ENCODE data around the gene MEGF10.

Gene MEGF10

DNA sequence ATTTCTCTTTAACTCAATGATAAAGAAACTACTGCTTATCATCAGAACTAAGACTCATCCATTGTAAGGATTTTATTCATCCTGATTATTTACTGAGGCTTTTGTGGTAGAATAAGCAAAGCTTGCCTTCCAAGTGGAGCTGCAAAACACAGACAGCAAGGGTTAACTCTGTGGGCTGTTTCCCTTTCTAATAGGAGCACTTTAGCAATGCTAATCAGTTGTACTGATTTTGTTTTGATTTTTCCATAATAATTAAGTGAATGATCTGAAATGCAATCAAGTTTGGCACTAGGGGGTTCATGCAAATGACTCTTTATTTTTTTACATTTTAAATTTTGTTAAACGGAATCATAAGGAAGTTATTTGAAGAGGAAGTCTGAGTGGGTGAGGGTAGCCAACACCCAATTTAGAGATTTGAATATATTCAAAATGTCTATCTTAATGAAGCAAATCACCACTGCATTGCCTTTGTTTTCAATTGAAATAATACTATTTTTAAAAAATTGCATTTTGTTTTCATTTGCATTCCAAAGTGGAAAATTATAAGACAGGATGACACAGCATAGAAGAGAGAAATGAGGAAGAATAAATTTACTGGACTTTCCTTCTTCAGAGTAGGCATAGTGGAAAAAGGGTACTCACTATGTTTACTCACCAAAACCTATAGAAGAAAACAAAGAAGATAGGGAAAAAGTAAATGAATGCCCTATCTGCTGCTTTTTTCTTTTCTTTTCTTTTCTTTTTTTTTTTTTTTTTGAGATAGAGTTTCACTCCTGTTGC, 36.6 kb downstream of the MEGF10 start:
- DNase-seq (ENCODE audit: low spot score): no peak

DNA sequence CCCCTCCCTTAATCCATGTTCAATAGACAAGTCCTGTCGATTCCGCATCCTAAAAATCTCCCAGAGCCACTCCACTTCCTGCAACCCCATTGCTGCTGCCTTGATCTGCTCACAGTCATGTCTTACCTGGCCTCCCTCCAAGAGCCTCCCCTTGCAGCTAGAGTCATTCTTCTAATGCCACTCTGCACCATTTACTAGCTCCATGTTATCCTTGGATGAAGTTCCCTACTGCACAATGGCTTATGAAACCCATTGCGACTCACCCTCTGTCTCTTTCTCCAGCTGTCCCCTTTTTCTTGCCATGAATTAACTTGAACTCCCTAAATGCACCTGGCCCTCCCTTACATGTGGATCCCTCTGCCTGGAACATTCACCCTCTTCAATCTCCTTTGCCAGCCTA, 39.5 kb downstream of the MEGF10 start:
- no peak for DNase-seq (ENCODE audit: low spot score)

DNA sequence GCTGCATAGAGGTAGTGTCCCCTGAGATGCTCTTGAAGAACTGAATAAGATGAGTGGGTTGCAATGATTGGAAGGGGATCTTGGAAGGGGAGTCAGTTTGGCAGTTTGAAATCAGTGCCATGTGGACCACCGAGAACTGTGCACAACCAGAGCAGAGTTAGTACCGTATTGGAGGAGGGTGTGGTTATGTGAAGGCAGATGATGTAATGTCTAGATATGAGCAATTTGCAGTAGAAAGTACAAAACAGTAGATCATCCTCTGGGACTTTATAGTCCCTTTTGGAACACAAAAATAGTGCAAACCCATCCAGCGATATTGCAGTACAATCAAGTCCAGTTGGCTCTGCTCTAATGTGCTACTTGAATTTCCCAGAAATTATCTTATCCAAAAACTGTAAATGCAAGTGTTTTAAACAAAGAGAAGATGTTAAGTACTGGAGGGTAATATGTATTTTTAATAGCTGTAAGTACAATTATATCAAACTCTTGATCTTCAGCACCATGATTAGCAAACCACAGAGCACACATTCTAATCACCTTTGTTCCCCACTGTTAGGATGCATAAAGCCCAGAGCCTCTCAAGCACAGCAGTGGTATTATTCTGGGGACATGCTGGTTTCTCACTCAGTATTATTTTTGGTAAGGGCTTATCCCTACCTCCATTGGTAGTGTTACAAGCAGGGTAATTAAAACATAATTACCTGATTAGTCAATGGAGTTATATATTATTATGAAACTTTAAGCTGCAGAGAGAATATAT, 41.5 kb downstream of the MEGF10 start:
- DNase-seq (ENCODE audit: low spot score): no peak

DNA sequence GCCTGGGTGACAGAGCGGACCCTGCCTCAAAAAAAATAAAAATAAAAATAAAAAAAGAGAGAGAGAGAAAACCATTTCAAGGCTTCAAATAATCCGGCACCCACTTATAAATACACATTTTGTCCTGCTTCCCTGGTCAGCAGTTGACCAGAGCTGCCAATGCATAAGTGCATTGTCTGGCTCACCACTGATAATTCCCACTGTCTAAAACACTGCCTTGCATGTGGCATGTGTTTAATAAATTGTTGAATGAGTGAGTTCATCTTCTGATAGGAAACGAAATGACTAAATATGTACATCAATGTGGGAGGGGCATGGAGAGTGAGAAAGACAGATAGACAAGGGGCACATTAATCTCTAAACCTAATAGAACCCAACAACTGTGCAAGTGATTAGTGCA, 42.9 kb downstream of the MEGF10 start:
- DNase-seq (ENCODE audit: low spot score): no peak

DNA sequence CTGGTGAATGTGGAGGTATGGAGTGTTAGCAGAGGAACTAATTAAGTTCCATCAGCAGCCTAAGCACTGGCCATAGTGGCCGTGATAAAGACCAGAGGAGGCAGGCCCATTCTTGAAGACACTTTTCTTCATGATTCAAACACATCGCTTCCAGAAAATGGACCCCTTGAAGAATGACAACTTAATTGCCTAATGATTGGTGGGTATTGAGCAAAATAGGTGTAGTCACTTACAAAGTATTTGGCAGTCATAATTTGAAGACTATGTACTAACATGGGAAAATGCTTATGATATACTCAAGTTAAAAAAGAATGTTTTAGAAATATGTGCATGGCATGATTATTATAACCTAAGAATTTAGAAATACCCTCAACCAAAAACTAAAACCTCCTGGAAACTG, 44.8 kb downstream of the MEGF10 start:
- DNase-seq (ENCODE audit: low spot score): no peak

DNA sequence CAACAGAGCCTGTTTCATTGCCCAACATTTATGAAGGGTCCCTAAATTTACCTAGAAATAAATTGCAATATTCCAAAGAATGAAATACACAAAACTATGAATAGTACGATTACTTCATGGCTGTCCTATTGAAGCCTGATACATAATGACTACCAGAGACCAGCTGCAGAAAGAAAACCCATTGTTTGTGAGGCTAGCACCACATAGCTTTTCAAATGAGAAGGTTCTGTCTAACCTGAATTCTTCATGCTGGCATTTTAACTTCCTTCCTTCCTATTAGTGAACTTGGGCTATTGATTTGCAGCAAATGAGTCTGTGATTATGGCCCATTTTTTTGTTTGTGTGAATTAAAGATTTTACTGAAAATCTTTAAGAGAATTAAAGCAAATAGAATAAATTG, 47.3 kb downstream of the MEGF10 start:
- DNase-seq (ENCODE audit: low spot score): peak; percentile 61

DNA sequence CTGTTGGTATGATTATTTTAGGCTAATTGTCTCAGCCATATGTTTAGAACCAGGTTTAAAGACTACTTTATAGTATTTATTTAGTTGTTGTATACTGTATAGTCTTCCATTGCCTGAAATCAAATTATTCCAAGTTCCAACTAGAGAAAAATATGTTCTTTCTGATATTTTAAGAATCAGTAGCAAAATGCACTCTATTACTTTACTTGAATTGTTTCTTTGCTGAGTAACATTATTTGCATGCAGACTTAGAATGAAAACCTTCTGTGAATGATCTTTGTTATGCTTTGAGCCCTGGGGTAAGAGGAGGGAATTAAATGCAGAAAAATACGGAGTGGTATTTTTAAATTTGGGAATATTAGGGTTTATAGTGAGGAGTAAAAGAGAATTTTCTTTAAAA, 47.9 kb downstream of the MEGF10 start:
- DNase-seq (ENCODE audit: low spot score): no peak

DNA sequence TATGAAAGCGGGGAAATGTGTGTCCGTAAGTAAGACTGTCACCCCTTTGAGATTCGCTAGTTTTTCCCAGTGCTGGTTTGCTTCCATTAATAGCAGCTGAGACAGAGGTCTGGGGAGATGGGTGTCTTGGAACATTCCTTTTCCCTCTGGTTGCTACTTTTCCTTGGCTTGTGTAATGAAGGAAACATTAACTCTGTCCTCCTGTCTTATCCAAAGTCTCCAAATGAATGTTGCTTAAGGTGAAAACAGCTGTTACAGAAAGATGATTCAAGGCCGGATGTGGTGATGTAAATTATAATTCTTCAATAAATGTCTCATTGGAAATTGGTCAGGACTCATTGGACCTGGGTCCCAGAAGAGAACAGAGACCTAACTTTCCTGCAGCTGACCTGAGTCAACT, 50.0 kb downstream of the MEGF10 start:
- DNase-seq (ENCODE audit: low spot score): no peak

DNA sequence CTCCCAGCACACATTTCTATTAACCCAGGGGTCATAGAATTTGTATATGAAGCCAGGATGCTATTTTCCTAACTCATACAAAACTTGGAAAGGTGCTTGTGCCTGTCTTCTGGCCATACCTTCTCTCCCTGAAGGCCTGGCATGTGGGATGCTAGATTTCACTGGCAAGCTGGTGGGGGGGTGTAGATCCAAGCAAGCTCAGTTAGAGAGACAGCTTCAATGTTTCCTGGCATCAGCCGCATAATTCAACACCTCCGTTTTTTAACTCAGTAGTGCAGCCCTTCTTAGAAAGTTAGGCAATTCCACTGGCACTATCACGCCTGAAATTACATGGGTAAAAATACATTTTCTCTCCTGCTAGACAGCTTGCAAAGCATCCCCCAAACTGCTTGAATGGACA, 51.8 kb downstream of the MEGF10 start:
- DNase-seq (ENCODE audit: low spot score): peak; percentile 42

DNA sequence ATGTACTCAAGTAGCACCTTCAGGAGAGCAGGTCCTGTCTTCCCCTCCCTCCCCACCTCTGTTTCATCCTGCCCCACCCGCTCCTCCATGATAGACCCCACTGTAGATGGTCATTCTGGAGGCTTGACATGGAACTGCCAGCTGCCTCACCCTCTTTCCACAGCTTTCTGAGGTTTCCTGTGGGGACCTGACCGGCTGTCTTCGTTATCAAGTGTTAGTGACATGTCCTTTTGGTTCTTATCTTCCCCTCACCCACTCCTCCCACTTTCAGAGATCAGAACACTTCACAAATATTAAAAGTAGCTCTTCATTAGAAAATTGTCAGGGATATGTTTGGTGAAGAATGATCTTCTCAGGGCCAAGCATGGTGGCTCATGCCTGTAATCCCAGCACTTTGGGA, 52.7 kb downstream of the MEGF10 start:
- no peak for DNase-seq (ENCODE audit: low spot score)

DNA sequence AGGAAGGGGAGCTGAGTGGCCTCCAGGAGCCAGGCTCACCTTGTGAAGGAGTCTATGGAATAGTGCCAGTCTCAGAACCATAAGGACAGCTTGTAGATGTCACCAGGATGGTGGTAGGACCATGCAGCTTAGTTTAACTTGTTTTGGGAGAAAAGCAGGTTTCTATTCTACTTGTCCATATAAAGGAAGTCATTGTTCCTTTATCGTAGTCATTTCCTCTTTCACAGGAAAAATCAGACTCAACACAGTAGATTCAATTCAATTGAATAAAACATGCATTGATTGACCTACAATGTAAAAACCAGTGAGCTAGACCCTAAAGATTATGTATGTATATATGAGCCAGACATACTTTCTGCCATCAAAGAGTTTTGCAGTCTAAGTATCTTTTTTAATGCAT, 53.3 kb downstream of the MEGF10 start:
- DNase-seq (ENCODE audit: low spot score): no peak

DNA sequence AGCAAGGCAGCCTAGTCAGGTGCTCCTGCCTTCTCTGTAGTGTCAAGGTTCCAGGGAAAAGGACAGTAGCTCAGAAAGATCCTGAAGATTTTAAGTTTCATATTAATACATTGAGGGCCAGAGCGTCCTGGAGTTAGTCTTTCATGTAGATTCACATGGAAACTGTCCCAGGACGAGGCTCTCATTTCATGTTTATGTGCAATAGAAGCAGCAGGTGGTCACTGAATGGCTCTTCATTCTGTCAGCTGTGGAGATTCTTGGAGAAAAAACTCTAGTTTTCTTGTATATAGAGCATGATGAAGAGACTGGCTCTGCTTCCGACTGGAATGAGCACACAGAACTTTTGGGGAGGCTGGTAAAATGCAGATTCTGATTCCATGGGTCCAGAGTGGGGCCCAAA, 54.3 kb downstream of the MEGF10 start:
- no peak for DNase-seq (ENCODE audit: low spot score)

DNA sequence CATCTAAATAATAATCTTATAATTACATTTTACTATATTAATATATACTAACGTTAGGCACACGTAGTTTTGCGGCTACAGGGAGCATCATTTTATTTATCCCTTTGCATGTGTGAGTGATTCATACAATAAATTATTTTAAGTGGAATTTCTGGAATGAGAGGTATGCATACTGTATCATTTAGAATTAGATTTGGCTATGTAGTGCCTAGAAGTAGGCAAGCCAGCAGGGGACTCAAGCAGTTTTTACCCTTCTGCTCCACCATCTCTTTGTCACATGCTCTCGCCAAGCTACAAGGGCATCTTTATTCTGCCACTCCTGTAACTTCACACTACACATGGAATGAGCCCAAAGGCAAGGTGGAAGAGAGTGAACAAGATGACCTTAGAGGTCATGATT, 60.8 kb downstream of the MEGF10 start:
- no peak for DNase-seq (ENCODE audit: low spot score)

DNA sequence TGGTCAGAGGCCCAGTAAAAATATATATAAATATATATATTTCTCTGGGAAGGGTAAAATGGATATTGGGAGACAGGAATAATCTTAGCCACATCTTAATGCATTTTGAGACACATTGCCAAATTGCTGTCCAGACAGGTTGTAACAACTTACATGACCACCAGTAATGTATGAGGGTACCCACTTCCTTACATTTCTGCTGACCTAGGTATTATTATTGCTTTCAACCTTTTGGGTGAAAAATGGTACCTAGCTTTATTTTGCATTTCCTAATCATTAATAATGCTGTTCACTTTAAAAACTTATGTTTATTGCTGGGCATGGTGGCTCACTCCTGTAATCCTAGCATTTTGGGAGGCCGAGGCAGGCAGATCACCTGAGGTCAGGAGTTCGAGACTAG, 61.5 kb downstream of the MEGF10 start:
- DNase-seq (ENCODE audit: low spot score): no peak

DNA sequence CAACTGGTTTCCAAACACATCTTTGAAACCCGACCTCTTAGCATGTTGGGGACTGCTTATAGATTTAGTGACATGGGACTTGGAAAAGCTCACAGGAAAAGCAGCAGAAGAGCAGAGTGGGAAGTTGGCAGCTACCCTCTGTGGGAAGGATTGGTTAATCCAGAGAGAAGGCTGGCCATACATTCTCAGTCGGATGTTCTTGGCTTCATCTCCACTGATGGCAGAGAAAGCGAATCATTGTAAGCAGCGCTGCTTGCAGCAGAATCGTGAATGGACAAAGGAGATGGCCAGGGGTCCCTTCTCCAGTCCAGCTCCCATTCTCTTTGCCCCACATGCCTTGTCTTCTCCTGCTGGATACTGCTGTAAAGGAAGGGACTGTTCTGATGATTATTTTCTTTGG, 62.7 kb downstream of the MEGF10 start:
- DNase-seq (ENCODE audit: low spot score): peak; percentile 67

DNA sequence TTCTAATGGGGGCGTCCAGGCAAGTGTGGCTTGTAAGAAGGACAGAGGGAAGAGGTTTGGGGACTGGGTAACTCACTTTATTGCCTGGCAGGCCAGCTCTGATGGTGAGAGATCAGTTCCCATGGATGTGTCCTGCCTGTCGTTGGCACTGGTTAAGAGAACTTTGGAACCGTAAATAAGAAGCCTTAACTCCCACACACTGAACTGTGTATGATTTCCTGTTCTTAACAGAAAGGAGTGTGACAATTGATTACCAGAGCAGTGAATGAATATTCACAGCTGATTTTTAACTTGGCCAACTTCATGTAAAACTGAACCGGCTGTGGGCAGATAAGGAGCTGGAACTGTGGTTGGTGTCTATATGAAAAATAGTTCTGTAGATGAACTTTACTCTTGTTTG, 63.2 kb downstream of the MEGF10 start:
- DNase-seq (ENCODE audit: low spot score): no peak

DNA sequence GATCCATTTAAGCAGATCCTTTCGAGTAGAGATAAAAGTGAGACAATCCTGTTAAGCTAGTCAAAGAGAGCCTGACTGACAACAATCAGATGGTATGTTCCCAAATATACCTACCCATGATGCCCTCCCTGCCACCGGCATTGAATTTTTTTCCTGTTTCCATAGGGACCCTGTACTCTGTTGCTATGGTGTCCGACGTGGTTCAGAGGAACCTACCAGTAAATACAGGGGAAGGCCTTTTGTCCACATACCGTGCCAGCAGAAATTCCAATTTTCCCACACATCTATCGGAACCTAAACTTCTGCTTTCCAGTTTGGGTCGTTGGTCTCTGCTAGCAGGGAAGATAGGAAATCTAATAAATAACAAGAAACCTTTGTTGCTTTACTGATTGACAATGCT, 64.7 kb downstream of the MEGF10 start:
- DNase-seq (ENCODE audit: low spot score): peak; percentile 60

DNA sequence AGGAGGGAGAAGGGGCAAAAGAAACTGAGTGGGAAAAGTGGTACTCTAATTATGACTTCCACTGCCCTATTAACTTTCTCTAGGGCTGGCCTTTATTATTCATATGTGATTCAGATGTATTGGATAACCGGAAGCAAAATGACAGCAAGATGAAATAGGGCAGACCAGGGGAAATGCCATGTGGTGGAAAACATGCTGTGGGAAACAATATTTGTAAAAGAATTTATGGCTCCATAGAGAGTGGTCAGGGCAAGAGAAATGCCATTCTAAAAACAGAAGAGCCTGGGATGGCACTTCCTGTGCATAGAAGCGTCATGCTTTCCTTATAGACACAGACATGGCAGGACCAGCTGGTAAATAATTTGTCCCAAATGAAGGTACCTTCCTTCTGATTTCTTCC, 67.7 kb downstream of the MEGF10 start:
- no peak for DNase-seq (ENCODE audit: low spot score)

DNA sequence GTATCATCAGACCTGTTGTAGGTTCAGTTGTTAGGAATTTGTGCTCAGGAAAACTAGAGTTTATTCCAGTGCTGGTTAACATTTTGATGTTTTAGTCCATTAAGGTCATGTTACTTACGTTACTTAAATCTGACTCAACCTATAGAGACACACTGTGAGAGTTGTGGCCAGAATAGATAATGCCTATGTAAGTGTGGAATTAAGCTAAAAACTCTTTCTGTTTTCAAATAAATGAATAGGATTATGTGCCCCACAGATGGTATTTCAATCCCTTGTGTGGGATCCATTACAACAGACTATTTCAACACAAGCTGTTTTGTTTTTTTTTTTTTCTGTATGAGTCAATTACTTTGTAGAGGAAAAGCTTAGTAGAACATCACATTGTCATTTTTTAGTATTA, 68.1 kb downstream of the MEGF10 start:
- DNase-seq (ENCODE audit: low spot score): no peak

DNA sequence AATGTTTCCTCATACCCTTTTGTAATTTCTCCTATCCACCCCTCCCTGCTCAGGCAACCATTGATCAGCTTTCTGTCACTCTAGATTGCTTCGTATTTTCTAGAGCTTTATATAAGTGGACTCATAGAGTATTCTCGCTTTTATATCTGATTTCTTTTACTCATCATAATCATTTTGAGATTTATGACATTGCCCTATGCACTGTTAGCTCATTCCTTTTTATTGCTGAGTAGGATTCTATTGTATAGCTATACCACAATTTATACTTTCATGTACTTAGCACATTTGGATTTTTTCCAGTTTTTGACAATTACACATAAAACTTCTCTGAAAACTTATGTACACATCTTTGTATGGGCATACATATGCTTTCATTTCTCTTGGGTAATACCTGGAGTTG, 68.9 kb downstream of the MEGF10 start:
- no peak for DNase-seq (ENCODE audit: low spot score)

DNA sequence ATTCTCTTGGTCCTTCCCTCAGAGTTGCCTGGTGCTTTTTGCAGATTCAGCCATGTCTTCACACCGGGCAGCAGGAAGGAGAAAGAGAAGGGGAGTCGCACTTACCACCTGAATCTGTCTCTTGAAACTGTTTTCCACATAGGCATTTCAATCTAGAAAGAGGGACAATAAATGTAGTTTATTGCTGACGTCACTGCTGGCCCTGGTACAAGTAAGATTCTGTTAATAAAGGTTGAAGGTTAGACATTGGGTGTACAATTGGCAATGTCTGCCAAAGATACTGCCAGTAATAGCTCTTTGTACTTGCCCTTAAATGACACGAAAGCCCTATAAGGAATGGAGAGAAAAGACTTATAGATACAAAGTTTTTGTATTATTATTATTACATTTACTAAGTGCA, 72.8 kb downstream of the MEGF10 start:
- DNase-seq (ENCODE audit: low spot score): no peak

DNA sequence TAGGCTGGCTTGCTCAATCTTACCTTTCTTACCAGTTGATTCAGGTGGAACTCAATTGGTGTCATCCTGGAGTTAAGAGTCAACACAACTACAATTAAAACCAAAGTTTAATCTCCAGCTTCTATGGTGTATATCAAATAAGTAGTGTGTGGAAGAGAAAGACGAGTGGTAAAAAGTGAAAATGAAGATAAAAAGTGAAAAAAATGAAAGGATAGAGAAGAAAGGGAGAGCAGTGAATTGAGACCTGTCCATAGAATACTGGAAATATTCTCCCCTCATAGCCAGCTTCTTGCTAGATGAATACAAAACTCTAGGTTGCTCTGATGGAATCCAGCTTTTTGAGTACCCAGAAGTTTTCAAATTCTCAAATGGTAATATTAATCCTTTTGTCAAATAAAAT, 76.4 kb downstream of the MEGF10 start:
- DNase-seq (ENCODE audit: low spot score): no peak

DNA sequence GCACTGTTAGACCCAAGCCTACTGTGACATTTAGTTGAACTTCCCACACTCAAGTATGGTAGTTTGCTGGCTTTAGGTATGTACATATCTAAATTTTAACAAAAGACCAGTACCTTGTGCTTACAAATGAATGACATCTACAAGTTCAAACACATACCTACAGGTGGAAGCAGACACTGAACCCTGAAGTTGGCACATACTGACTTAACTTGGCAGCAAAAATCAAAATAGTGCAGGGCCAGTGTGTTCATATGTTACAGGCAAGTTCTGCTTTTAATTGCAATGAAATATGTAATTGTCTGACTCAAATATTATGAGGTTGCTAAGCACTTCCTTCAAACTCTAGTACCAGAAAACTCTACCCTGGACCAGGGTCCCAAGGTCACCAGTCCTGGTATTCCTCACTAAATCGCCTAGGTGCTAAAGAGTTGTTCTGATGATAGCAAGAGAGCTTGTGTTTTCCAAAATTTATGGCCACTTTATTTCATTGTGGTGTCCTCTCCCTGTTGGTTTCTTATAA, 77.4 kb downstream of the MEGF10 start:
- DNase-seq (ENCODE audit: low spot score): no peak

DNA sequence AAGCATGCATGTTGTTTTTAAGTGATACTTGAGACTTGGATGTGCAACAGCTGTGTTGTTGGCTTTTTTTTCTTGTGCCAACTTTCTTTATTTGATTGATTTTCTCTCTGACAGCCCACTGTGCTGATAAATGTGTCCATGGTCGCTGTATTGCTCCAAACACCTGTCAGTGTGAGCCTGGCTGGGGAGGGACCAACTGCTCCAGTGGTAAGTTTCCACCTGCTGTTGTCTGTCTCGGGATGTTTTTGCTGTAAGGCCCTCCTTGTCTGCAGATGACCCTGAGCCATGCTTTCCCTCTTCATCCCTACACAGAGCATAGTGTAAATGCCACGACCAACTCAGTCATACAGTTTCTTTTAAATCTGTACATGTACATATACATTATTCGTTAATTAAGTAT, 79.2 kb downstream of the MEGF10 start:
- DNase-seq (ENCODE audit: low spot score): no peak
